A549 treated with AZD9567 at 1 μM for 4 hours (cell line): ENCODE data around the gene EIF4E1B. TPM values are rescaled to one million over a fixed set of nuclear protein-coding genes. Genes with fewer than 3 reads are reported as not detected.

Experiments
- total RNA-seq: library from RNA; stranded (reverse); fragments of 200-300 nt; extraction: Qiagen RNA extraction; gene quantifications from 5 replicates; pipeline ENCODE4 v1.2.3, GENCODE V29; 2022; ENCODE audit not compliant: insufficient read depth

EIF4E1B gene
- total RNA-seq: not detected in 5 replicates

DNA sequence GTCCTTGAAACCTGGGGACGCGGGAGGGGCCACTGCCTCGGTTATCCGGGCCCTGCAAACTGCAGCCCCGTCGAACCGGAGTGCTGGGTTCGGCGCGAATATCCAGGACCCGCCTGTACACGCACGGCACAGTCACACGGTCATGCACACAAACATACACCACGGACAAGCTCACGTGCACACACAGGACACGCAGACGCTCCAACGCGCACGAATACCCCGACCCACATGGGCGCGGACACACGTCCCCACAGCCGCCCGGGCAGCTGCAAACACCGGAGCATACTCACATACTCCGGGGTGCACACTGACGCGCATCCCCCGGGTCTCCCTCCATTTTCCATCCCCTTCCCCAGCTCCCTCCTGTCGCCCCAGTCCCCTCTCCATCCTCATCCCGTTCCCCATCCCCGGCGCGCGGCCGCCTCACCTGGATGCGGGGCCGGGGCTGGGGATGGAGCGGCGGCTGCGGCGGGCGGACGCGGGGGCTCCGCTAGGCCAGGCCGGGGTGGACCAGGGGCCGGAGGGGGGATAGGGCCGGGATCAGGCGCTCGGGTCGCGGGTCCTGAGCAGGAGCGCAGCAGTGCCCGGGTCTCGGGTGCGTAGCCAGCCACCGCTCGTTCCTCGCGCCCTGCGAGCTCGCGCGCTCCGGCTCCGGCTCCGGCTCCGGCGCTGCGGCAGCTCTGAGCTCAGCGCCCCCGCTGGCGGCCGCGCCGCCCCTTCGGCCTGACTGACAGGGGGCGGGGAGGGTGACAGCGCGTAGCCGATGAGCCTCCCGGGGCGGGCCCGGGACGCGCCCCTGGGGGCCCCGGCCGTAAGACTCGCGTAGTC lies at the start of gene EIF4E1B, which contains the start of gene SNCB:
TSS of gene EIF4E1B (plus strand) at position 823 of the 828 bp plus-strand sequence. CDS start 12,113 bp downstream, outside the sequence.
TSS of gene SNCB (minus strand) at position 682 of the 828 bp plus-strand sequence. CDS start 880 bp downstream, outside the sequence.

DNA sequence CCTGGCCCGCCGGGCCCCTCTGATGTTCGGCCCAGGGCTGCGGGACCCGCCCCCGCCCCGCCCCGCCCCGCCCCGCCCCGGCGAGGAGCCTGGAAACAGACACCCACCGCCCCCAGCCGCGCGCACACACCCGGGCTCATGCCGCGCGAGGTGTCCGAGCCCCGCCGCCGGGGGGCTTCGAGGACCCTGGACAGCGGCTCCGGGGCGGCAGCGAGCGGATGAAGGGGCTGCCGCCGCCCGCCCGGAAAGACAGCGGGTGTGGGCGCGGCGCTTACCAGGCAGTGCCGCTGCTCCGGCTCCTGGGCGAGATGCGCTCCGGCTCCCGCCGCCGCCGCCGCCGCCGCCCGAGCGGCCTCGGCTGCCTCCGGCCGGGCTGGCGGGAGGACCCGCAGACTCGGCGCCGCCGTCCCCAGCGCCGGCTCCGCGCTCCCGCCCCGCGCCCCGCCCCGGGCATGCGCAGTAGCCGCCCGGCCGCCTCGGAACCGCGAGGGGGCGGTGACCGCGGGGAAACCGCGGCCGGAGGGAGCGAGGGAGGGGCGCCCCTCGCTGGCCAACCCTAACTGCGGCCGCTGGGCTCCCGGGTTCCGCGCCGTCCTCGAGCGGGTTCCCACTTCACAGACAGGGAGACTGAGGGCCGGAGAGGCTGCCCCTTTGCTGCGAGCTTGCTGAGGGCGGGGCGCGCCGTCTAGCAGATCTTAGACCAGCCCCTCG lies 20.6 kb upstream of the EIF4E1B start, which contains the start of gene GPRIN1:
TSS of gene GPRIN1 (minus strand) at position 433 of the 711 bp plus-strand sequence. CDS start 10,322 bp downstream, outside the sequence.

DNA sequence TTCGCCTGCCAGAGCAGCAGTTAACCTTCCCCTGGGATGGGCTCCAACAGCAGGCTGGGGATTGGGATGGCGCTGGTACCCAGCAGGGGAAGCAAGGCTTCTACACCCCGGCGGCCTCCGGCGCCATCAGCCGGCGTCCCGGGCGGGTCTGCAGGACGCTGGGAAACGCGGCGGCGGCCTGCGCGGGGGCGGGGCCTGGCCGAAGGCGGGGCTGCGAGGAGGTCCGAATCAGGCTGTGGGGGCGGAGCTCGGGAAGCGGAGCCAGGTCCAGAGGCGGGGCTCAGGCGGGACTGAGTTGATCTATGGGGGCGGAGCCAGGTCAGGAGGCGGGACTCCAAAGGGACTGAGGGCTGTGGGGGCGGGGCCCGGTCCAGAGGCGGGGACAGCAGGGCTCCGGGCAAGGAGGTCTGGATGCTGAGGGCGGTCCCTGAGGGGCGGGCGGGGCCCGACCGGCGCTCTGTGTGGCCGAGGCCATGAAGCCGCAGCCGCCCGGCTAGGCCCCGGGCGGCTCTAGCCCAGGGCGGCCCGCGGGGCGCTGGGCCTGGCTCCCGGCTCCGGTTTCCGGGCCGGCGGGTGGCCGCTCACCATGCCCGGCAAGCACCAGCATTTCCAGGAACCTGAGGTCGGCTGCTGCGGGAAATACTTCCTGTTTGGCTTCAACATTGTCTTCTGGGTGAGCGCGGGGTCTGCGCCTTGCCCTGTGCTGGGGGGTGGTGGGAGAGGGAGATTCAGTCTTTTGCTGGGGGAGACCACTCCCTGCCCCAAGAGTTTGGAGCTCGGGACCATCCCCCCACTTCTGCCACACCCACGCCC lies 16.8 kb downstream of the EIF4E1B start, which contains the start of gene TSPAN17:
TSS of gene TSPAN17 (plus strand) at position 455 of the 813 bp plus-strand sequence. CDS start at position 587, 132 bp downstream.

Other genes with a start within 250 kb of the EIF4E1B start
- 95.4 to 136 TPM (median 124 TPM) in 5 replicates for gene NOP16, start 242.1 kb upstream of the EIF4E1B start, total RNA-seq
- gene HIGD2A, start 241.9 kb upstream of the EIF4E1B start, total RNA-seq: 218 to 264 TPM (median 257 TPM) in 5 replicates
- 58.1 to 133 TPM (median 126 TPM) in 5 replicates for gene CLTB, start 214.1 kb upstream of the EIF4E1B start, total RNA-seq
- gene FAF2, start 182.3 kb upstream of the EIF4E1B start, total RNA-seq: 44.6 to 51.6 TPM (median 46.6 TPM) in 5 replicates
- 22.2 to 35.8 TPM (median 31.3 TPM) in 5 replicates for gene RNF44, start 93.3 kb upstream of the EIF4E1B start, total RNA-seq
- gene CDHR2, start 81.3 kb upstream of the EIF4E1B start, total RNA-seq: 0.05 to 0.13 TPM (median 0.08 TPM) in 4 of 5 replicates, not detected in the other
- 8.5 to 11.1 TPM (median 10.4 TPM) in 5 replicates for gene GPRIN1, start 20.5 kb upstream of the EIF4E1B start, total RNA-seq
- 0.63 to 1.1 TPM (median 1.1 TPM) in 4 of 5 replicates, not detected in the other for gene SNCB, start 141 bp upstream of the EIF4E1B start, total RNA-seq
- gene TSPAN17, start 16.8 kb downstream of the EIF4E1B start, total RNA-seq: 44.0 to 65.1 TPM (median 62.1 TPM) in 5 replicates
- 0.26 to 0.46 TPM (median 0.43 TPM) in 4 of 5 replicates, not detected in the other for gene UNC5A, start 179.9 kb downstream of the EIF4E1B start, total RNA-seq